Activated CD8-positive, alpha-beta memory T cell treated with anti-CD3 and anti-CD28 coated beads for 4 hours (primary cell): ENCODE measurements around the gene VPS29.
"Not testable (repeated sequence)": the region's sequence is repeated elsewhere in the genome, so short reads cannot be mapped to it uniquely, and the experiment has no call there.

ENCODE experiments used
- DNase-seq, 2 donors: peaks; one replicate each; pipeline ENCODE4 v3.0.0-alpha.2; 2020; ENCODE audit warnings: low read depth in 2 of 2

The VPS29 gene

GRCh38 chr12:110501752-110502738 is at the start of gene VPS29, which contains the start of gene RAD9B:
Gene VPS29 (minus strand): TSS chr12:110502111. CDS start chr12:110502051, 60 bp downstream.
Gene RAD9B (plus strand): TSS chr12:110502331. CDS start chr12:110502338, 7 bp downstream.
- DNase-seq: peak; percentile 98 to 99

- no peak for DNase-seq
Observed at GRCh38 chr12:110550981-110551380, 49.1 kb upstream of the VPS29 start.

GRCh38 chr12:110549716-110550115 is 47.8 kb upstream of the VPS29 start:
- DNase-seq: no peak

GRCh38 chr12:110548678-110549077 is 46.8 kb upstream of the VPS29 start:
- no peak for DNase-seq

GRCh38 chr12:110547090-110547489 is 45.2 kb upstream of the VPS29 start:
- no peak for DNase-seq

- DNase-seq: no peak
Observed at GRCh38 chr12:110546339-110546738, 44.4 kb upstream of the VPS29 start.

- DNase-seq: no peak
Observed at GRCh38 chr12:110545812-110546211, 43.9 kb upstream of the VPS29 start.

GRCh38 chr12:110545259-110545658 is 43.3 kb upstream of the VPS29 start:
- not testable (repeated sequence) for DNase-seq

- DNase-seq: no peak
Observed at GRCh38 chr12:110543965-110544364, 42.1 kb upstream of the VPS29 start.

- no peak for DNase-seq
Observed at GRCh38 chr12:110543252-110543959, 41.5 kb upstream of the VPS29 start.

- no peak for DNase-seq
Observed at GRCh38 chr12:110540048-110540447, 38.1 kb upstream of the VPS29 start.

- DNase-seq: no peak
Observed at GRCh38 chr12:110538869-110539622, 37.1 kb upstream of the VPS29 start.

- DNase-seq: no peak
Observed at GRCh38 chr12:110537605-110538409, 35.9 kb upstream of the VPS29 start.

GRCh38 chr12:110536834-110537604 is 35.1 kb upstream of the VPS29 start:
- no peak for DNase-seq

GRCh38 chr12:110534811-110535210 is 32.9 kb upstream of the VPS29 start:
- DNase-seq: no peak

- no peak for DNase-seq
Observed at GRCh38 chr12:110533607-110534006, 31.7 kb upstream of the VPS29 start.

GRCh38 chr12:110532644-110533043 is 30.7 kb upstream of the VPS29 start:
- DNase-seq: no peak

GRCh38 chr12:110531741-110532333 is 29.9 kb upstream of the VPS29 start:
- no peak for DNase-seq

GRCh38 chr12:110530511-110530910 is 28.6 kb upstream of the VPS29 start:
- no peak for DNase-seq
